Measurements from ENCODE around the gene ACOX1.

DNA sequence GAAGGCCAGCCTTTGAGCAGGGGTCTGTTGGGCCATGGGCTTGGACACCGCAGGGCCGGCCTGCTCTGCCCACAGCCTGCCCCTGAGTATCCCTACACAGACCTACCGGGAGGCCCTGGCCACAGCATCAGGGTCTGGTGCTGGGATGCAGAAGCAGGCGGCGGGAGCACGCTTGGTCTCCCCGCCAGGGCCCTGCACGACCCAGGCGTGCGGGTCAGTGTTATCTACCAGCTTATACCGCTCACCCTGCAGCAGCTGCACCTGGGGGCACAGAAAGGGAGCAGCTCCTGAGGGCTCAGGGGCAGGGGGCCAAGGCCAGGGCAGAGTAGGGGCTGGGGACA is 39.3 kb upstream of the ACOX1 start:
- TF ChIP-seq, protein P1, sequence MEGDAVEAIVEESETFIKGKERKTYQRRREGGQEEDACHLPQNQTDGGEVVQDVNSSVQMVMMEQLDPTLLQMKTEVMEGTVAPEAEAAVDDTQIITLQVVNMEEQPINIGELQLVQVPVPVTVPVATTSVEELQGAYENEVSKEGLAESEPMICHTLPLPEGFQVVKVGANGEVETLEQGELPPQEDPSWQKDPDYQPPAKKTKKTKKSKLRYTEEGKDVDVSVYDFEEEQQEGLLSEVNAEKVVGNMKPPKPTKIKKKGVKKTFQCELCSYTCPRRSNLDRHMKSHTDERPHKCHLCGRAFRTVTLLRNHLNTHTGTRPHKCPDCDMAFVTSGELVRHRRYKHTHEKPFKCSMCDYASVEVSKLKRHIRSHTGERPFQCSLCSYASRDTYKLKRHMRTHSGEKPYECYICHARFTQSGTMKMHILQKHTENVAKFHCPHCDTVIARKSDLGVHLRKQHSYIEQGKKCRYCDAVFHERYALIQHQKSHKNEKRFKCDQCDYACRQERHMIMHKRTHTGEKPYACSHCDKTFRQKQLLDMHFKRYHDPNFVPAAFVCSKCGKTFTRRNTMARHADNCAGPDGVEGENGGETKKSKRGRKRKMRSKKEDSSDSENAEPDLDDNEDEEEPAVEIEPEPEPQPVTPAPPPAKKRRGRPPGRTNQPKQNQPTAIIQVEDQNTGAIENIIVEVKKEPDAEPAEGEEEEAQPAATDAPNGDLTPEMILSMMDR (IDR thresholded peaks at IDR 0.05) = no peak
- no peak for TF ChIP-seq POLR2A (IDR thresholded peaks at IDR 0.05)
